HG03108 (cell line): Measurements from ENCODE around the gene SOX8.
"Not testable (repeated sequence)": the region's sequence is repeated elsewhere in the genome, so short reads cannot be mapped to it uniquely, and the experiment has no call there.

Source experiments
- ATAC-seq: cut with Tn5 transposase; IDR thresholded peaks from one replicate; pipeline ENCODE4 v1.9.1; 2021; ENCODE audit warnings: moderate library complexity; ENCODE audit not compliant: unreplicated experiment

SOX8 gene

GRCh38 chr16:981695-982144 lies at the start of gene SOX8:
Gene SOX8, plus strand, starts transcription at chr16:981770. Its CDS starts 153 bp downstream, at chr16:981923.
- ATAC-seq: no peak

GRCh38 chr16:932831-933330 lies 48.7 kb upstream of the SOX8 start:
- ATAC-seq: no peak

- ATAC-seq: no peak
These were observed 48.0 kb upstream of the SOX8 start for GRCh38 chr16:933581-933980.

GRCh38 chr16:934178-934577 lies 47.4 kb upstream of the SOX8 start:
- ATAC-seq: no peak

GRCh38 chr16:935684-936083 lies 45.9 kb upstream of the SOX8 start:
- ATAC-seq: no peak

GRCh38 chr16:937311-937710 lies 44.3 kb upstream of the SOX8 start:
- ATAC-seq: no peak

- ATAC-seq: no peak
These were observed 43.8 kb upstream of the SOX8 start for GRCh38 chr16:937723-938122.

- ATAC-seq: no peak
These were observed 43.4 kb upstream of the SOX8 start for GRCh38 chr16:938136-938535.

- ATAC-seq: no peak
These were observed 42.8 kb upstream of the SOX8 start for GRCh38 chr16:938752-939151.

GRCh38 chr16:939311-939710 lies 42.3 kb upstream of the SOX8 start:
- ATAC-seq: no peak

GRCh38 chr16:939941-940340 lies 41.6 kb upstream of the SOX8 start:
- ATAC-seq: no peak

- ATAC-seq: no peak
These were observed 39.0 kb upstream of the SOX8 start for GRCh38 chr16:942436-943060.

- ATAC-seq: no peak
These were observed 37.6 kb upstream of the SOX8 start for GRCh38 chr16:943971-944370.

- no peak for ATAC-seq
These were observed 36.1 kb upstream of the SOX8 start for GRCh38 chr16:945271-946047.

- no peak for ATAC-seq
These were observed 35.5 kb upstream of the SOX8 start for GRCh38 chr16:946048-946395.

GRCh38 chr16:947255-947921 lies 34.2 kb upstream of the SOX8 start:
- no peak for ATAC-seq

- ATAC-seq: not testable (repeated sequence)
These were observed 33.7 kb upstream of the SOX8 start for GRCh38 chr16:947922-948303.

- ATAC-seq: not testable (repeated sequence)
These were observed 32.8 kb upstream of the SOX8 start for GRCh38 chr16:948767-949166.

- not testable (repeated sequence) for ATAC-seq
These were observed 30.6 kb upstream of the SOX8 start for GRCh38 chr16:950733-951573.

GRCh38 chr16:951660-952301 lies 29.8 kb upstream of the SOX8 start:
- no peak for ATAC-seq
